ENCODE results near the gene WDR59.

WDR59 gene

GRCh38 chr16:75007443-75007842 lies 22.5 kb upstream of the WDR59 start:
- TF ChIP-seq CTCF (IDR thresholded peaks at IDR 0.05; ENCODE audit: extremely low read depth, missing control alignments) = no peak
- DNase-seq (ENCODE audit: low spot score) = no peak

- no peak for TF ChIP-seq CTCF (IDR thresholded peaks at IDR 0.05; ENCODE audit: extremely low read depth, missing control alignments)
- no peak for DNase-seq (ENCODE audit: low spot score)
Observed at GRCh38 chr16:75005697-75006096, 20.8 kb upstream of the WDR59 start.

GRCh38 chr16:75004460-75004859 lies 19.5 kb upstream of the WDR59 start:
- no peak for DNase-seq (ENCODE audit: low spot score)
- no peak for TF ChIP-seq CTCF (IDR thresholded peaks at IDR 0.05; ENCODE audit: extremely low read depth, missing control alignments)

- TF ChIP-seq CTCF (IDR thresholded peaks at IDR 0.05; ENCODE audit: extremely low read depth, missing control alignments) = no peak
- no peak for DNase-seq (ENCODE audit: low spot score)
Observed at GRCh38 chr16:75003931-75004330, 19.0 kb upstream of the WDR59 start.

GRCh38 chr16:75002474-75002873 lies 17.6 kb upstream of the WDR59 start:
- DNase-seq (ENCODE audit: low spot score) = no peak
- TF ChIP-seq CTCF (IDR thresholded peaks at IDR 0.05; ENCODE audit: extremely low read depth, missing control alignments) = no peak

- DNase-seq (ENCODE audit: low spot score) = no peak
- TF ChIP-seq CTCF (IDR thresholded peaks at IDR 0.05; ENCODE audit: extremely low read depth, missing control alignments) = no peak
Observed at GRCh38 chr16:75000481-75001081, 15.7 kb upstream of the WDR59 start.

- no peak for TF ChIP-seq CTCF (IDR thresholded peaks at IDR 0.05; ENCODE audit: extremely low read depth, missing control alignments)
- DNase-seq (ENCODE audit: low spot score) = peak; percentile 53
Observed at GRCh38 chr16:74999609-75000480, 14.9 kb upstream of the WDR59 start.

Data from GM20000 (cell line).